IMR-90 (cell line): ENCODE measurements around the gene RABGAP1. TPM values are rescaled to one million over a fixed set of nuclear protein-coding genes. Genes with fewer than 3 reads are reported as not detected.
A peak's percentile ranks its signal among the peaks of the same experiment; 100 is the strongest.

Experiments used
- ATAC-seq: fragments of 200-7000 bp; cut with Tn5 transposase; 2 replicates; pipeline ENCODE4 v1.9.1; 2020; ENCODE audit warnings: low read depth, mild to moderate bottlenecking, moderate library complexity
- BruUV-seq: library from RNA; stranded (reverse); fragments of 400-500 nt; replicated peaks from 2 replicates; lab custom pipeline; 2021; lab: Mats Ljungman, UMichigan
- CTCF ChIA-PET: fragments of 300-600 bp; formaldehyde crosslinking; extraction: SDS; loops from one replicate; lab custom pipeline; 2021; ENCODE audit warnings: antibody characterized with exemption; lab: Yijun Ruan, JAX
- POLR2A ChIA-PET: fragments of 300-600 bp; sonication (Branson Sonifier 250); formaldehyde crosslinking; loops from one replicate; lab custom pipeline; 2022; ENCODE audit warnings: antibody characterized with exemption; ENCODE audit not compliant: unreplicated experiment; lab: Charles Lee
- DNase-seq: peaks from one replicate; pipeline ENCODE4 v3.0.0; 2013
- H2AFZ ChIP-seq: replicated peaks from 2 replicates; pipeline ENCODE3; 2013; ENCODE audit warnings: low read length, mild to moderate bottlenecking; ENCODE audit not compliant: poor library complexity
- H2AK5ac ChIP-seq: 2 replicates; pipeline ENCODE4 v1.6.1; 2013; ENCODE audit warnings: low read depth, low read length, inconsistent platforms
- H2AK9ac ChIP-seq: replicated peaks from 2 replicates; pipeline ENCODE3; 2013; ENCODE audit warnings: mild to moderate bottlenecking, low read depth, low read length, moderate library complexity; ENCODE audit not compliant: poor library complexity
- H2BK120ac ChIP-seq: 2 replicates; pipeline ENCODE4 v1.6.1; 2013; ENCODE audit warnings: low read depth, low read length, inconsistent platforms
- H2BK15ac ChIP-seq: 3 replicates; pipeline ENCODE4 v1.6.1; 2013; ENCODE audit warnings: low read depth, low read length, inconsistent platforms
- H2BK20ac ChIP-seq: 2 replicates; pipeline ENCODE4 v1.6.1; 2013; ENCODE audit warnings: low read depth, mild to moderate bottlenecking, inconsistent platforms, low read length, moderate library complexity
- H2BK5ac ChIP-seq: 2 replicates; pipeline ENCODE4 v1.6.1; 2013; ENCODE audit warnings: mild to moderate bottlenecking, low read depth, low read length, inconsistent platforms; ENCODE audit not compliant: poor library complexity, severe bottlenecking
- H3K14ac ChIP-seq: replicated peaks from 2 replicates; pipeline ENCODE4 v1.6.1; 2013; ENCODE audit warnings: low read depth, low read length, inconsistent platforms
- H3K18ac ChIP-seq: 2 replicates; pipeline ENCODE4 v1.6.1; 2013; ENCODE audit warnings: low read depth, low read length, control low read depth
- H3K23ac ChIP-seq: 2 replicates; pipeline ENCODE4 v1.6.1; 2013; ENCODE audit warnings: low read depth, low read length, inconsistent platforms
- H3K27ac ChIP-seq: 2 replicates; pipeline ENCODE4 v1.5.1; 2013; ENCODE audit warnings: mild to moderate bottlenecking, control low read depth, low read length; ENCODE audit not compliant: insufficient read depth
- H3K27me3 ChIP-seq: 2 replicates; pipeline ENCODE4 v1.6.1; 2013; ENCODE audit warnings: low read length; ENCODE audit not compliant: control insufficient read depth, insufficient read depth
- H3K36me3 ChIP-seq: 2 replicates; pipeline ENCODE4 v1.6.1; 2013; ENCODE audit warnings: low read length, mixed read lengths; ENCODE audit not compliant: control insufficient read depth, insufficient read depth
- H3K4ac ChIP-seq: 2 replicates; pipeline ENCODE4 v1.6.1; 2013; ENCODE audit warnings: low read depth, low read length, inconsistent platforms
- H3K4me1 ChIP-seq: 2 replicates; pipeline ENCODE4 v1.6.1; 2013; ENCODE audit warnings: low read length, mixed read lengths; ENCODE audit not compliant: control insufficient read depth, insufficient read depth
- H3K4me2 ChIP-seq: 2 replicates; pipeline ENCODE4 v1.6.1; 2013; ENCODE audit warnings: low read depth, mild to moderate bottlenecking, control low read depth, low read length, moderate library complexity
- H3K4me3 ChIP-seq: 2 replicates; pipeline ENCODE4 v1.5.1; 2013; ENCODE audit warnings: low read depth, mild to moderate bottlenecking, control low read depth, low read length, moderate library complexity; ENCODE audit not compliant: insufficient read depth
- H3K56ac ChIP-seq: 2 replicates; pipeline ENCODE4 v1.6.1; 2013; ENCODE audit warnings: low read length, inconsistent platforms; ENCODE audit not compliant: insufficient read depth; ENCODE audit errors: extremely low read depth
- H3K79me1 ChIP-seq, 2 experiments: 2 replicates each; pipeline ENCODE4 v1.6.1; 2013; ENCODE audit warnings: low read length in 2 of 2, inconsistent platforms in 1 of 2, low read depth in 1 of 2
- H3K9ac ChIP-seq: 2 replicates; pipeline ENCODE4 v1.6.1; 2013; ENCODE audit warnings: low read depth, low read length, control low read depth
- H3K9me1 ChIP-seq: 2 replicates; pipeline ENCODE4 v1.6.1; 2013; ENCODE audit warnings: low read length, inconsistent platforms; ENCODE audit not compliant: insufficient read depth
- H3K9me3 ChIP-seq: 2 replicates; pipeline ENCODE4 v1.6.1; 2013; ENCODE audit warnings: low read length; ENCODE audit not compliant: control insufficient read depth, insufficient read depth
- H4K20me1 ChIP-seq: 2 replicates; pipeline ENCODE4 v1.6.1; 2013; ENCODE audit warnings: low read length, inconsistent platforms; ENCODE audit not compliant: insufficient read depth
- H4K5ac ChIP-seq: 2 replicates; pipeline ENCODE4 v1.6.1; 2013; ENCODE audit warnings: mild to moderate bottlenecking, low read depth, low read length, control low read depth
- H4K8ac ChIP-seq, 2 experiments: 2 replicates each; pipeline ENCODE4 v1.6.1; 2013; ENCODE audit warnings: low read depth in 2 of 2, low read length in 2 of 2, control low read depth in 1 of 2, inconsistent platforms in 1 of 2
- H4K91ac ChIP-seq: 2 replicates; pipeline ENCODE4 v1.6.1; 2013; ENCODE audit warnings: low read depth, low read length, inconsistent platforms; ENCODE audit not compliant: insufficient read depth
- BHLHE40 ChIP-seq: fragments of 150-350 bp; IDR thresholded peaks from 2 replicates; pipeline ENCODE4 v1.6.1; 2016; ENCODE audit warnings: mild to moderate bottlenecking, low read depth, low read length
- CEBPB ChIP-seq: IDR thresholded peaks from 2 replicates; pipeline ENCODE4 v1.6.1; 2012; ENCODE audit warnings: low read depth, low read length, improper control_type of control experiment
- CHD1 ChIP-seq: IDR thresholded peaks from 2 replicates; pipeline ENCODE4 v1.6.1; 2012; ENCODE audit warnings: low read depth, low read length, improper control_type of control experiment
- CTCF ChIP-seq: conservative IDR thresholded peaks from 2 replicates; pipeline ENCODE4 v1.5.1; 2012; ENCODE audit warnings: mild to moderate bottlenecking, low read depth, low read length, improper control_type of control experiment
- ELK1 ChIP-seq: fragments of 150-350 bp; IDR thresholded peaks from 2 replicates; pipeline ENCODE4 v1.6.1; 2016; ENCODE audit warnings: low read depth, mild to moderate bottlenecking, low read length, moderate library complexity, borderline replicate concordance
- FOS ChIP-seq: fragments of 150-350 bp; IDR thresholded peaks from 2 replicates; pipeline ENCODE4 v1.6.1; 2016; ENCODE audit warnings: low read depth, low read length
- MAFK ChIP-seq: IDR thresholded peaks from 2 replicates; pipeline ENCODE4 v1.6.1; 2012; ENCODE audit warnings: low read depth, low read length, improper control_type of control experiment
- MAZ ChIP-seq: IDR thresholded peaks from 2 replicates; pipeline ENCODE4 v1.6.1; 2012; ENCODE audit warnings: low read depth, mild to moderate bottlenecking, low read length, improper control_type of control experiment, moderate library complexity, borderline replicate concordance
- MXI1 ChIP-seq: IDR thresholded peaks from 2 replicates; pipeline ENCODE4 v1.6.1; 2012; ENCODE audit warnings: low read depth, mild to moderate bottlenecking, low read length, moderate library complexity, borderline replicate concordance
- NFE2L2 ChIP-seq: fragments of 150-350 bp; IDR thresholded peaks from 2 replicates; pipeline ENCODE4 v1.6.1; 2016; ENCODE audit warnings: low read depth, mild to moderate bottlenecking, low read length
- POLR2A ChIP-seq: IDR thresholded peaks from 2 replicates; pipeline ENCODE4 v1.6.1; 2012; ENCODE audit warnings: mild to moderate bottlenecking, low read depth, low read length
- RAD21 ChIP-seq: IDR thresholded peaks from 2 replicates; pipeline ENCODE4 v1.6.1; 2012; ENCODE audit warnings: low read length, improper control_type of control experiment
- RCOR1 ChIP-seq: IDR thresholded peaks from 2 replicates; pipeline ENCODE4 v1.6.1; 2012; ENCODE audit warnings: mild to moderate bottlenecking, low read length, improper control_type of control experiment; ENCODE audit not compliant: insufficient replicate concordance
- RFX5 ChIP-seq: IDR thresholded peaks from 2 replicates; pipeline ENCODE4 v1.8.0; 2012; ENCODE audit warnings: low read depth, mild to moderate bottlenecking, low read length, moderate library complexity
- SMC3 ChIP-seq: fragments of 150-350 bp; IDR thresholded peaks from 2 replicates; pipeline ENCODE4 v1.6.1; 2016; ENCODE audit warnings: low read depth, mild to moderate bottlenecking, antibody characterized with exemption, low read length, moderate library complexity
- USF2 ChIP-seq: fragments of 150-350 bp; IDR thresholded peaks from 2 replicates; pipeline ENCODE4 v1.6.1; 2017; ENCODE audit warnings: mild to moderate bottlenecking, antibody characterized with exemption, low read length, low read depth
- WGBS, 2 experiments: methylation state at CpG; one replicate each; pipeline versions ENCODE4 v1.1.5 to v1.1.7; 2013; ENCODE audit warnings: missing lambda C conversion rate in 2 of 2; ENCODE audit not compliant: insufficient read length in 1 of 2; ENCODE audit errors: extremely low coverage in 2 of 2; 5-methylcytosine and 5-hydroxymethylcytosine counted together
- dilution Hi-C: fragments of 300-500 bp; cut with HindIII; formaldehyde crosslinking; loops from one replicate; pipeline ENCODE4 v1.14.3; 2018; ENCODE audit warnings: low sequenced_read_pairs; ENCODE audit not compliant: unreplicated experiment
- in situ Hi-C: fragments of 300-500 bp; cut with MboI; formaldehyde crosslinking; loops from 3 replicates; pipeline ENCODE4 v1.14.3; 2019; ENCODE audit warnings: low sequenced_read_pairs, inconsistent platforms, mixed read lengths
- intact Hi-C: fragments of 100-400 bp; cut with micrococcal nuclease; formaldehyde crosslinking; loops from 2 replicates; pipeline ENCODE4 v1.10.0; 2022
- polyA plus RNA-seq, 3 experiments: library from polyadenylated mRNA; depleted of rRNA; stranded (reverse); fragments of >200 nt; gene quantifications; 2 replicates each; pipeline ENCODE4 v1.2.3, GENCODE V29; 2012; ENCODE audit warnings: low replicate concordance in 1 of 3
- total RNA-seq: library from RNA; depleted of rRNA; stranded (reverse); fragments of >200 nt; gene quantifications from 2 replicates; pipeline ENCODE4 v1.2.3, GENCODE V29; 2012

RABGAP1 gene
- total and polyA plus RNA-seq, 2 of the 4 experiments (the other 2 are of a cell fraction) = 20.0 to 53.9 TPM

DNA sequence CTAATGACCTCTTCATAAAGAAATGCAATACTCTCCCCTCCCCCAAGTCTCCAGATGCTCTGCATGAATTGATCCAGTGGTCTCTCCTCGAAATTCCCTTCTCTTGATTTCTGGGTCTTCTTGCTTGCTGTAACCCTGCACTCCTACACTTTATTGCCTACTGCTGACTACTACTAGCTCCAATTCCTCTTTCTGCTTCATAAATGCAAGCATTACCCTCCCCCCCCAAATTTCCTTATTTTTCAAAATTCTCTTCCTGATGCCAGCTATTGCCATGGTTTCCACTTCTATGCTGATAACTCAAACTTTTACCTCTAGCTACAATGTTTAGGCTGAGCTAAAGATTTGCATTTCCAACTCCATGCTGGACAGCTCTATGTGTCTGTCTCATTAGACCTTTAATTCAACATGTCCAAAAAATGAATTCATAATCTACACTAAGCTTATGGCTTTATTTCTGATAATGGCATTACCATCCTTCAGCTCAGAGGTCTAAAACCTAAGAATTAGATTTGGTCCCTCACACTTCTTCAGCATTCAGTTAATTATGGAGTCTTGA lies 10.9 kb upstream of the RABGAP1 start:
- Histone ChIP-seq H3K4ac (no peak overlapping the region), H3K9me1 (peaks cover 3% of the 10 kb centered on the region; the same call in 1 of the 2 replicates), H3K27me3 (no peaks in the 10 kb centered on the region), H3K14ac (no peak overlapping the region), H3K9ac (no peak overlapping the region), H3K4me2 (peak overlapping the region; percentile 97; the same call in 1 of the 2 replicates), H3K9me3 (no peaks in the 10 kb centered on the region), H3K4me1 (peaks cover 2% of the 10 kb centered on the region), H2BK120ac (no peak overlapping the region), H4K91ac (no peak overlapping the region), H2BK15ac (no peak overlapping the region), H2AK5ac (no peak overlapping the region), H3K27ac (no peak overlapping the region), H4K8ac (no peak overlapping the region), H3K56ac (no peak overlapping the region), H3K36me3 (peaks cover 2% of the 10 kb centered on the region; the same call in 1 of the 2 replicates), H4K5ac (no peak overlapping the region), H3K18ac (no peak overlapping the region), H3K23ac (peak overlapping the region; percentile 16; the same call in 1 of the 2 replicates), H4K20me1 (no peaks in the 10 kb centered on the region), H3K79me1 (peaks cover 25 to 50% of the 10 kb centered on the region in 2 experiments), H2AFZ (no peak overlapping the region), H2AK9ac (no peak overlapping the region), H2BK5ac (no peak overlapping the region), H2BK20ac (no peak overlapping the region), H3K4me3 (no peak overlapping the region)
- in situ Hi-C loops (no loop called here), intact Hi-C loops (no loop called here), dilution Hi-C loops (no loop called here)
- POLR2A ChIA-PET = interaction anchor here (0.7 to 0.9 kb wide), 2 partner anchors 9 to 11 kb away, joined by 3 to 4 read pairs; partner anchors contain the start of gene RABGAP1
- ATAC-seq (no peak), DNase-seq (no peak)
- BruUV-seq = no TSS peak
- CTCF ChIA-PET = no interaction called here
- no peak for TF ChIP-seq RAD21
- TF ChIP-seq ELK1 = no peak
- TF ChIP-seq CEBPB = no peak
- no peak for TF ChIP-seq MAZ
- TF ChIP-seq POLR2A = no peak
- TF ChIP-seq MXI1 = no peak
- TF ChIP-seq NFE2L2 = no peak
- TF ChIP-seq RFX5 = no peak
- no peak for TF ChIP-seq RCOR1
- no peak for TF ChIP-seq BHLHE40
- no peak for TF ChIP-seq CHD1
- TF ChIP-seq MAFK = no peak
- TF ChIP-seq FOS = no peak
- TF ChIP-seq USF2 = no peak
- TF ChIP-seq CTCF = no peak
- TF ChIP-seq SMC3 = no peak
- 100% methylated on average over 1 of the region's 1 CpG; no CpG with 5 or more reads in 1 of the 2 experiments for WGBS, 2 experiments
